ENCODE measurements around the gene HSD11B1. TPM values are rescaled to one million over a fixed set of nuclear protein-coding genes. Genes with fewer than 3 reads are reported as not detected.

The HSD11B1 gene
- total RNA-seq, 1 experiment from 2014 or later: 0.27 TPM

DNA sequence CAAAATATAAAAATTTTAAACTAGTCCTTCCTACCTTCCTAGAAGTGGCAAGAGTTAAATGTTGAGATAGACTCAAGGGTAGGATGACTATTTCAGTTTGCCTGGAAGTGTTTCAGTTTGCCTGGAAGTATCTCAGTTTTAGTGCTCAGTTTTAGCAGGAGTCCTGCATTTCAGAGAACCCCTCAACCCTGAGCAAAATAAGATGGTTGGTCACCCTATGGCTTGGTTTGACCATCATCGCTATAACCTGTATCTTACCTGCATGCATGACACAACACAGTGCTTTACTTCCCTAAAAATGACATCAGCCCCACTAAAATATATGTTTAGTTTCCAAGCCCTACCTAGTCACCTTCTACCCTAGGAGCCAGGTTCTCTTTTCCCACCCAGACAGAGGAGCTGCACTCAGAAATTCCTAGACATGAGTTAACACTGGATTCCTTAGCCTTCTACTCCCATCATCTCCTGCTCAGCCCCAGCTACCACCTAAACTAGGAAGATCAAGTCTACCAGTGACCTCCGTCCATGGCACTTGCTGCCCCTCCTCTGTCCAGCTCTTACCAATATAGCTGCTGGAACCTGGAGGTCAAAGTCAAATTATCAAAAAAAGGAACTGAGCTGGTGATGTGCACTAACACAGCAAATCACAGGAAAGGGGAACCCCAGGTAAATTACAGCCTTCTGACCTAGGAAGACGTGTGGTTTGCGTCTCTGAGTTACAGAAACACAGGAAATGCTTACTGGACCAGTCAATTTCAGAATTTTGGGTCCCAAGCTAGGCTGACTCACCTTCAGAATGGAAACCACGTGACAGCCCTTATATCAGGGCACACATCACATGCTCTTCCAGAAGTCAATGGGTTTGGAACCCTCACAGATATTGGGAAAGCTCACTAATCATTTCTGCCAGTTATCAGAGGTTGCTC is 31.7 kb upstream of the HSD11B1 start:
- H3K27me3 ChIP-seq (ENCODE audit: insufficient read depth, low read length): no peaks in the 10 kb centered on the region
- ATAC-seq (no peak), DNase-seq (ENCODE audit: low read depth, low spot score) (no peak)
- H3K4me3 ChIP-seq (replicated peaks in 1 of 2; ENCODE audit: low read depth in 1 of 2, low read length in 2 of 2): no peak overlapping the region
- no TSS peak for BruUV-seq (replicated peaks)
- CTCF ChIA-PET: no interaction called here
- H3K79me2 ChIP-seq (ENCODE audit: insufficient read depth, low read length): no peaks in the 10 kb centered on the region
- no peaks in the 10 kb centered on the region for H4K20me1 ChIP-seq (ENCODE audit: insufficient read depth)
- no peak overlapping the region for H2AFZ ChIP-seq (ENCODE audit: low read depth, low read length, poor library complexity, severe bottlenecking)
- intact Hi-C loops (cut with micrococcal nuclease): no loop called here
- H3K4me1 ChIP-seq (ENCODE audit: control insufficient read depth in 1 of 2, insufficient read depth in 2 of 2, low read length in 2 of 2): peaks cover 0 to 7% of the 10 kb centered on the region in 2 experiments; a peak in 1 of 4 replicates
- no peaks in the 10 kb centered on the region for H3K9me2 ChIP-seq (ENCODE audit: insufficient read depth)
- H3K9me3 ChIP-seq (ENCODE audit: control insufficient read depth in 1 of 2, insufficient read depth in 1 of 2, low read depth in 1 of 2, low read length in 2 of 2): no peaks in the 10 kb centered on the region
- no peak overlapping the region for H3K27ac ChIP-seq (ENCODE audit: low read depth, low read length)
- POLR2A ChIA-PET: no interaction called here
- RAD21 ChIA-PET (ENCODE audit: low non-redundant PET in 1 of 2, low total read pairs in 2 of 2, uncharacterized antibody in 2 of 2, unreplicated experiment in 2 of 2): no interaction called here
- H3K9ac ChIP-seq (ENCODE audit: low read length): no peak overlapping the region
- TF ChIP-seq, protein P1, sequence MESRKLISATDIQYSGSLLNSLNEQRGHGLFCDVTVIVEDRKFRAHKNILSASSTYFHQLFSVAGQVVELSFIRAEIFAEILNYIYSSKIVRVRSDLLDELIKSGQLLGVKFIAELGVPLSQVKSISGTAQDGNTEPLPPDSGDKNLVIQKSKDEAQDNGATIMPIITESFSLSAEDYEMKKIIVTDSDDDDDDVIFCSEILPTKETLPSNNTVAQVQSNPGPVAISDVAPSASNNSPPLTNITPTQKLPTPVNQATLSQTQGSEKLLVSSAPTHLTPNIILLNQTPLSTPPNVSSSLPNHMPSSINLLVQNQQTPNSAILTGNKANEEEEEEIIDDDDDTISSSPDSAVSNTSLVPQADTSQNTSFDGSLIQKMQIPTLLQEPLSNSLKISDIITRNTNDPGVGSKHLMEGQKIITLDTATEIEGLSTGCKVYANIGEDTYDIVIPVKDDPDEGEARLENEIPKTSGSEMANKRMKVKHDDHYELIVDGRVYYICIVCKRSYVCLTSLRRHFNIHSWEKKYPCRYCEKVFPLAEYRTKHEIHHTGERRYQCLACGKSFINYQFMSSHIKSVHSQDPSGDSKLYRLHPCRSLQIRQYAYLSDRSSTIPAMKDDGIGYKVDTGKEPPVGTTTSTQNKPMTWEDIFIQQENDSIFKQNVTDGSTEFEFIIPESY (IDR thresholded peaks at IDR 0.05; ENCODE audit: extremely low read depth, insufficient replicate concordance, low read length): no peak
- no peak for TF ChIP-seq EGR1 (IDR thresholded peaks at IDR 0.05; ENCODE audit: low read depth)
- TF ChIP-seq, protein P2, sequence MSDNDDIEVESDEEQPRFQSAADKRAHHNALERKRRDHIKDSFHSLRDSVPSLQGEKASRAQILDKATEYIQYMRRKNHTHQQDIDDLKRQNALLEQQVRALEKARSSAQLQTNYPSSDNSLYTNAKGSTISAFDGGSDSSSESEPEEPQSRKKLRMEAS (IDR thresholded peaks at IDR 0.05): 0 out of 2 replicates have a peak, but pooled peaks have one; percentile 10
- no peaks in the 10 kb centered on the region for H3K36me3 ChIP-seq (ENCODE audit: control insufficient read depth in 1 of 2, insufficient read depth in 2 of 2, low read length in 2 of 2)
- H3K4me2 ChIP-seq (ENCODE audit: low read length): no peak overlapping the region
